ENCODE results near the gene MAN2B1.
"Not testable (repeated sequence)": the region's sequence is repeated elsewhere in the genome, so short reads cannot be mapped to it uniquely, and the experiment has no call there.

Gene MAN2B1

GRCh38 chr19:12666265-12667048 lies at the start of gene MAN2B1, which contains the start of gene WDR83:
TSS of gene MAN2B1 (minus strand) at chr19:12666742. CDS start at chr19:12666701, 41 bp downstream.
TSS of gene WDR83 (plus strand) at chr19:12666807. CDS start at chr19:12669791, 2,984 bp downstream.
- DNase-seq: peak; percentile 91

DNA sequence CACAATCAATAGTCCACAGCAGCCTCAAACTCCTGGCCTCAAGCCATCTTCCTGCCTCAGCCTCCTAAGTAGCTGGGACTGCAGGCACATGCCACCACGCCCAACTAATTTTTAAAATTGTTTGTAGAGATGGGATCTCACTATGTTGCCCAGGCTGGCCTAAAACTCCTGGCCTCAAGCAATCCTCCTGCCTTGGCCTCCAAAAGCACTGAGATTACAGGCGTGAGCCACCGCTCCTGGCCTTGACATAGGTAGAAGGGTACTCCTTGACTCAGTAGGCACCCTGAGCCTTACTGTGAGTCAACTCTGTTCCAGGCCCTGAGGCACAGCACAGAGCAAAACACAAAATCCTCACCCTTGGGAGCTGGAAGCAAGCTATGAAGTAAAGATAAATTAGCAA lies 49.4 kb upstream of the MAN2B1 start:
- DNase-seq: peak; percentile 47

DNA sequence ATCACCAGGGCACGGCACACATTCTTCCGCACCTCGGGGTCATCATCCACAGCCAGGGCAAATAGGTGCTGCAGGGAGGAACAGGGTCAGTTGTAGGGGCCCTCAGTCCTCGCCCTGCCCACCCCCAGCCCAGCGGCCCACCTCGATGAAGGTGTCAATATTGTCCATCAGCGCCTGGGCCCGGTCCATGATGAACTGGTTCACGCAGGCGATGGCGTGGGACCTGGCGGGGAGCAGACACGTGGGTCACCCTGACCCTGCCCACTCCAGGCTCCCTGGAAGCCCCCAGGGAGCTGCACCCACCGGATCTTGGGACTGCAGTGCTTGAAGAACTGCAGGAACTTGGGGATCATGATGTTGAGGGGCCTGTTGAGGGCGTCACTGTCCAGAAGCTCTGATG lies 48.6 kb upstream of the MAN2B1 start:
- no peak for DNase-seq

DNA sequence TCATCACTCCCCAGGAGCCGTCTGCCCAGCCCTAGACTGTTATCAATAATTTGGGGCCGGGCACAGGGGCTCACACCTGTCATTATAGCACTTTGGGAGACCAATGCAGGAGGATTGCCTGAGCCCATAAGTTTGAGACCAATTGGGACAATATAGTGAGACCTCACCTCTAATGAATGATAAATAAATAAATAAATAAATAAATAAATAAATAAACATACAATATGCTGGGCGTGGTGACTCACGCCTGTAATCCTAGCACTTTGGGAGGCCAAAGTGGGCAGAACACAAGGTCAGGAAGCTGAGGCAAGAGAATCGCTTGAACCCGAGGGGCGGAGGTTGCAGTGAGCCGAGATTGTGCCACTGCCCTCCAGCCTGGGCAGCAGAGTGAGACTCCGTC lies 46.8 kb upstream of the MAN2B1 start:
- not testable (repeated sequence) for DNase-seq

DNA sequence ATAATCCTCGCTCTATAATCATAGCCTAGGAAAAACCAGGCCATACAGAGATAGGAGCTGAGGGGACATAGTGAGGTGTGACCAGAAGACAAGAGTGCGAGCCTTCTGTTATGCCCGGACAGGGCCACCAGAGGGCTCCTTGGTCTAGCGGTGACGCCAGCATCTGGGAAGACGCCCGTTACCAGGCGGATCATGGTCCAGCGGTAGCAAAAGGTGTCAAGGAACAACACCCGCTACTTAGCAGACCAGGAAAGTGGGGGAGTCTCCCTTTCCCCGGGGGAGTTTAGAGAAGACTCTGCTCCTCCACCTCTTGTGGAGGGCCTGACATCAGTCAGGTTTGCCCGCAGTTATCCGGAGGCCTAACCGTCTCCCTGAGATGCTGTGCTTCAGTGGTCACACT lies 45.5 kb upstream of the MAN2B1 start:
- not testable (repeated sequence) for DNase-seq

GRCh38 chr19:12711187-12711586 lies 44.6 kb upstream of the MAN2B1 start:
- DNase-seq: no peak

DNA sequence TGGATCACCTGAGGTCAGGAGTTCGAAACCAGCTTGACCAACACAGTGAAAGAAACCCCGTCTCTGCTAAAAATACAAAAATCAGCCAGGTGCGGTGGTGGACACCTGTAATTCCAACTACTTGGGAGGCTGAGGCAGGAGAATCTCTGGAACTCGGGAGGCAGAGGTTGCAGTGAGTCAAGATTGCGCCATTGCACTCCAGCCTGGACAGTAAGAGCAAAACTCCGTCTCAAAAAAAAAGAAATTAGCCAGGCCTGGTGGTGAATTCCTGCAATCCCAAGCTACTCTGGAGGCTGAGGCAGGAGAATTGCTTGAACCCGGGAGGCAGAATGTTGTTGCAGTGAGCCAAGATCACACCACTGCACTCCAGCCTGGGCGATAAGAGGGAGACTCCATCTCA lies 42.1 kb upstream of the MAN2B1 start:
- no peak for DNase-seq

DNA sequence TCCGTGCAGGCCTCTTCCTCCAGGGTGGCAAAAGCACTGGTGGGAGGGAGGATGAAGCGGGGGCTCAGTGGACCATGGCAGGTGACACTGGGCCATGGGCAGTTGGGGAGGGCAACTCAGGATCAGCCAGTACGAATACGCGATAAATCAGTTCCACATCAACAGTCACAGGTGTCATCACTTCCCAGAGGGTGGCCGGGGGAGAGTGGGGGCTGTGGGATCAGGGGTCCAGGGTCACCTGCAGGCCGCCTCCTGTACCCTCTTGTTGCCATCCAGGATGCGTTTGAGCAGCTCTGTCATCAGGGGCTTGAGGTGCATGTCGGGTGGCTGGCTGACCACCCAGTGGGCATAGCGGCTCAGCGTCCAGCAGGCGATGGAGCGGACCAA lies 39.8 kb upstream of the MAN2B1 start:
- no peak for DNase-seq

- DNase-seq: no peak
Measured at GRCh38 chr19:12705654-12706331, 39.3 kb upstream of the MAN2B1 start.

- no peak for DNase-seq
Measured at GRCh38 chr19:12705169-12705568, 38.6 kb upstream of the MAN2B1 start.

DNA sequence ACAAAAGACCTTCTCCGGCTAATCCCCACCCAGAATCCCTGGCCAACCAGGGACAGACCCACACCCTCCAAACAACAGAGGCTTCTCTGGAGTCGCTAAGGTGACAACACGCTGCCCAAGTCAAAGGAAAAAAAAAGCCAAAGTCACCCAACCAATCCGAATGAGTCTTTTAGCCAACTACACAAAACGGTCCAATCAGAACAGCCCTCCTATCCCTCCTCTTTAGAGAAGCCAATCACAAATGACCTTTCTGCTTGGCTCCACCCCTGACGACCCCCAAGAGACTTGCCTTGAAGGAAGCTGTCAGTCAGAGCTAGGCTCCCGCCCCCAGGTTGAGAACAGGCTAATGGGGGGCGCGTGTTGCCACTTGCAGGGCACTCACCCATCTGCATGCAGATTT lies 36.5 kb upstream of the MAN2B1 start:
- peak; percentile 88 for DNase-seq

DNA sequence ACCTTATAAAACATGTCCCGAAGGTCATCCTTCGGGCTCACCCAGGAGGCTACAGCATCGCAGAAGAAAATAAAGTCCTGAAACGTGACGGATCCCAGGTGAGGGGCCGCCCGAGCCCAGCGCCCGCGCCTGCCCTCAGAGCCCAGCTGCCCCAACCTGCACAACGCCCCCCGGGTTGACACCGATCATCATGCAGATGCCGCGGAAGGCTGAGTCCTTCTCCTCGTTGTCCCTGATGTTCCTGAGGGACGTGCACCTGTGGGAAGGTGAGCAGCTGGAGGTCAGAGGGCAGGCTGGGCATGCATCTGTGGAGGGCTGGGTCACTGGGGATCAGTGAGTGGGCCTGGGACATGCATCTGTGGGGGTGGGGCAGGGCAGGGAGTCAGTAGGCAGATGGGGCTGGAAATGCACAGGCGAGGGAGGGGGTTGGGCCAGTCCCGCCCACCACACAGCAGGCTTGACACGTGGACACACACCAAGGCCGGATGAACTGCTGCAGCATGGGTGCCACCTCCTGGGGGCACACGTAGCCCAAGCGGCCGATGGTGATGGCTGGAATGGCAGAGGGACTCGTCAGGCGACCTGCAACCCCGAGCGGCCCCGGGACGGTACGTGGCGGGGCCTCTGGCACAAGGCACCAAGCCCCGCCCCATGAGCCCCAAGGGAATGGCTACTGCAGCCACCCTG lies 35.2 kb upstream of the MAN2B1 start:
- DNase-seq: no peak

- DNase-seq: no peak
Measured at GRCh38 chr19:12698138-12698537, 31.6 kb upstream of the MAN2B1 start.

- DNase-seq: not testable (repeated sequence)
Measured at GRCh38 chr19:12697425-12697824, 30.9 kb upstream of the MAN2B1 start.

DNA sequence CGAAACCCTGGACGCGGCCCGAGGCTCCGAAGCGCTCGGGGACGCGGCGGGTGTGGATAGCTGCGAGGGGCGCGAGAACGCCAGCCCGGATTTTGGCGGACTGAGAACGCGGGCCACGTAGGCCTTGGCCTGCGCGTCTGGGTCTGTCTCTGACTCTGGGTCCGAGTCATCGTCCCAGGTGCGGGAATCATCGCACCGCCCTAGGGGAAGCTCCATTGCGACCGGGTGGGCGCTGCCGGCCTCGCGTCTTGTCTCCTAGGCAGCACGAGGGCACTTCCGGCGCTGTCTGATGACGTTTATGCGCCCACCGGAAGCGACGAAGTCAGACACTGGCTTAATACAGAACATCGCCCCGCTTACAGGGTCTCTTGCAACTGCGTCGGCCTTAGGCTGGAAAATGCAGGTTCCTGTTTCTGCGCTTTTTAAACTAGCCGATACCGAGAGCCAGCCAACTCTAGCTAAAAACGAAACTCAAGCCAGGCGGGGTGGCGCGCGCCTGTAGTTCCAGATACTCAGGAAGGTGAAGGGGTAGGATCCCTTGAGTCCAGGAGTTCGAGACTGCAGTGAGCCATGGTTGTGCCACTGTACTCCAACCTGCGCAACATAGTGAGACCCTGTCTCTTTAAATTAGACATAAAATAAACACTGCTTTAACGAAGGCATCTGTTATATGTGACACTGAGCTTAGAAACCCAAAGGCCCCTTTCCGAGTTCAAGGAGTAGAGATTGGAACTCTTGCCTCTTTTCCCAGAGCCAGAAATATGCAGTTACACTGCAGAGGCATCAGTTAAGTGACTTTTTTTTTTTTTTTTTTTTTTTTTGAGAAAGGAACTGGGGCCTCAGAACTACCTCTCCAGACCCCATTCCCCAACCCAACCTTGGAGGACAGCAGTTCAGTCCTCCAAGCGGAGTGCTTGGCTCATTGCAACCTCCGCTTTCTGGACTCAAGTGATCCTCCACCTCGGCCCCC lies 30.1 kb upstream of the MAN2B1 start, which contains the start of gene FBXW9:
Gene FBXW9, minus strand, starts transcription at position 266 of the 970 bp plus-strand sequence. Its CDS starts 50 bp downstream, at position 216.
- peak; percentile 96 for DNase-seq

GRCh38 chr19:12695997-12696365 lies 29.4 kb upstream of the MAN2B1 start:
- DNase-seq: peak; percentile 28

GRCh38 chr19:12695514-12695913 lies 29.0 kb upstream of the MAN2B1 start:
- DNase-seq: no peak

DNA sequence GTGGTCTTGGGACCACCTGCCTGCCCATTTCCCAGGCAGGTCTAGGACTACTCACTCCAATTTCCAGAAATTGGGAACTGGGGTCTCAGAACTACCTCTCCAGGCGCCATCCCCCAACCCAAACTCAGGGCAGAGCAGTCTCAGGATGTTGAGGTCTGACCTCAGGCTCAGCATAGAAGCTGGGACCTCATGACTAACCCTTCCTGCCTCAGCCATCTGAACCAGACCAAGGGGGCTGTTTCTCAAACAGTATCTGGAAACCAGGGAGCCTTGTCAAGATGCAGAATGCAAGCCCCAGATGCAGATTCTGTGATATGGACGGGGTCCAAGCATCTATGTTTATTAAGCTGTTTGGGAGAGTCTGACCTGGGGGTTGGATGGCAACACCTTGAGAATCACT lies 28.6 kb upstream of the MAN2B1 start:
- DNase-seq: no peak

GRCh38 chr19:12694641-12695040 lies 28.1 kb upstream of the MAN2B1 start:
- DNase-seq: no peak

DNA sequence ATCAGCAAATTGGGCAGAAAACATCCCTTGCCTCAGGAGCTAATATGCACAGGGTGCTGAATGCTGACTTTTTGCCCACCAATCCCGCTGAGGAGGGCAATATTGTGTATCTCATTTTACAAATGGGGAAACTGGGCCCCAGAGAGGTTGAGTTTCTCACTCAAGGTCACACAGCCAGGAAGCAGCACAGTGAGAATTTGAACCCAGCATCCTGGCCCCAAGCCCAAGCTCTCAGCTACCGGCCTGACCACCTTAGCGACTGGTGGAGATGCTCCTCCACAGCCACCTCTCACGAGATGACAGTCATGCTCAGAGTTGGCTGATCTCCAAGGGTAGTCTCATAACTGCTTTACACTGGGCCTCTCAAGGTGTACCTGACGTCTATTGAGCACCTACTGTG lies 26.4 kb upstream of the MAN2B1 start:
- no peak for DNase-seq

DNA sequence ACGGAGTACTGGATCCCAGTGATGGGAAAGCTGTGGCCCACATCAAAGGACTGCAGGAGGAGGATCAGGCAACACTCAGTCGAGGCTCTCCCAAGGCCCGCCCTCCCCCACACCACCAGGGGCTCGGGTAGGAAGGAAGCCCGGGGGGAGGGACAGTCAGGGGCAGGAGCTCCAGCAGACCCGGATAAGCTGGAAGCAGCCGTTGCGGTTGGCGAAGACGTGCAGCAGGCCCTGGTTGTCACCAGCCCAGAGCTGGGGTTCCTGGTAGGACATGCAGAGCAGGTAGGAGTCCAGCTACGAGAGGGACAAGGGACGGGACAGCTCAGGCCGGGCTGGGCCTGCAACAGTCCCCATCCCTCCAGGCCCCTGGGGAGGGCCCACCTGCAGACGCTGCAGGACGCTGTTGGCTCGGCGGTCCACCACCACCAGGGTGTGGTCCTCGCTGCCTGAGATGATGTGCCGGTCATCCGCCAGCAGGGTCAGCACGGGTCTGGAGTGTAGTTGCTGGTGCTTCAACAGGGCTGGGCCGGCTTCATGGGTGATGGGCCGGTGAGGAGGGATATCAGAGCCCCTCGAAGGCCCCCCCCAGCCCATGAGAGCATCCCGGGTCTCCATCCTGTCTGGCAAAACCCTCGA lies 23.2 kb upstream of the MAN2B1 start:
- peak; percentile 67 for DNase-seq

DNA sequence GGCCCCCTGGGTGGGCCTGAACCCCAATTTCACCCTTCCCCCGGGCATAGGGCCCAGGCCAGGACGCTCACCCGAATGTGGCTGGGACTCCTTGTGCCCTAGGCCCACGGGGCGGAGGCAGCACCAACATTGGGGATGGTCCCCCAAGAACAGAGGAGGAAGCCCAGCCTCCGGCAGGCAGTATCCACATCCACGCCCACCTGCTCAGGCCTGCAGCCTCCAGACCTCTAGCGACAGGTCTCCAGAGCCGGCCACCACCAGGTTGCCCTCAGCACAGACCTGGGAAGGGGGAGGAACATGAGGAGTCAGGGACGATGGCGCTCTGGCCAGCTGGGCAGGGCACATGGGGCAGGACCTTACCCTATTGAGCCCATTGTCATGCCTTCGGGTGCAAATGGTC lies 22.5 kb upstream of the MAN2B1 start:
- no peak for DNase-seq

Data from hematopoietic multipotent progenitor cell treated with erythropoietin and hydrocortisone succinate and interleukin-3 and kit ligand, for 6 days (in vitro differentiated cells).